K562 (cell line): ENCODE results near the gene TP73.

Experiments
- GATA2 ChIP-seq: sonication (generic); formaldehyde crosslinking; IDR thresholded peaks from 2 replicates; pipeline ENCODE4 v1.4.0; 2020; ENCODE audit warnings: mild to moderate bottlenecking, missing genetic modification reagents
- NR1H2 ChIP-seq: sonication (generic); formaldehyde crosslinking; IDR thresholded peaks from 2 replicates; pipeline ENCODE4 v1.4.0; 2020; ENCODE audit warnings: mild to moderate bottlenecking, missing genetic modification reagents
- TF ChIP-seq, protein P1 (sequence below), 3 experiments: IDR thresholded peaks in 2 of 3; conservative IDR thresholded peaks in 1 of 3; 2 replicates each; pipeline ENCODE4 v1.5.1; 2011 to 2012; ENCODE audit warnings: low read length in 3 of 3, mild to moderate bottlenecking in 3 of 3, control low read depth in 2 of 3, improper control_type of control experiment in 1 of 3, inconsistent platforms in 1 of 3, low read depth in 1 of 3, mixed read lengths in 1 of 3, moderate library complexity in 1 of 3; ENCODE audit not compliant: insufficient read depth in 2 of 3

DNA sequence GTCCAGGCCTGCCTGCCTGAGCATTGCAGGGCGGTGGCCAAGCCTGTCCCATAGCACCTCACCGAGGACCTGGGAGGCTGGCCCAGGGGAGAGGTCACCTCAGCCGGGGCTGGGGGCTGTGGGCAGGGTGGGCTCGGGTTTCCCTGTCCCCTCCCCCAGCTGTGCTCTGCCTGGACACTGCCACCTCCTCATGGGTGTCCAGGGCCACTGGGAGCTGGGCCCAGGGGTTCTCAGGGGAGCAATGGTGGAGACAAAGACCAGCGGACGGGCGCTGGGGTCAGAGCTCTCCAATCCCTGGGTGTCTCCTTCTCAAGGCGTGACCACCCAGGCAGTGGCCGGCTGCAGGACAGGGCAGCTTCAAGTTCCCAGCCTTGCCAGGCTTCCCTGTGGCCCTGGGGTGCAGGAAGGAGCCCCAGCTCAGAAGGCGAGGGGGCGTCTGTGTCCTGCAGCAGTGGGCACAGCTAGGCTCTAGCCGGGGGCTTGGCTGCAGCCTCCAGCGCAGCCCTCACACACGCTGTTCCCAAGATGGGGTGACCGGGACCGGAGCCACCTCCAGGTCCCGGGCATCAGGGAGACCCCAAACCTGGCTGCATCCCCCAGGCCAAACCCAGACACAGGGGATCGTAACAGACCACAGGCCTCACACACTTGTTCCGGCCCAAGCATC, 29.0 kb downstream of the TP73 start:
- no peak for TF ChIP-seq GATA2 (CRISPR knock-in tag)
- TF ChIP-seq NR1H2 (CRISPR knock-in tag), result no peak
- TF ChIP-seq, protein P1, sequence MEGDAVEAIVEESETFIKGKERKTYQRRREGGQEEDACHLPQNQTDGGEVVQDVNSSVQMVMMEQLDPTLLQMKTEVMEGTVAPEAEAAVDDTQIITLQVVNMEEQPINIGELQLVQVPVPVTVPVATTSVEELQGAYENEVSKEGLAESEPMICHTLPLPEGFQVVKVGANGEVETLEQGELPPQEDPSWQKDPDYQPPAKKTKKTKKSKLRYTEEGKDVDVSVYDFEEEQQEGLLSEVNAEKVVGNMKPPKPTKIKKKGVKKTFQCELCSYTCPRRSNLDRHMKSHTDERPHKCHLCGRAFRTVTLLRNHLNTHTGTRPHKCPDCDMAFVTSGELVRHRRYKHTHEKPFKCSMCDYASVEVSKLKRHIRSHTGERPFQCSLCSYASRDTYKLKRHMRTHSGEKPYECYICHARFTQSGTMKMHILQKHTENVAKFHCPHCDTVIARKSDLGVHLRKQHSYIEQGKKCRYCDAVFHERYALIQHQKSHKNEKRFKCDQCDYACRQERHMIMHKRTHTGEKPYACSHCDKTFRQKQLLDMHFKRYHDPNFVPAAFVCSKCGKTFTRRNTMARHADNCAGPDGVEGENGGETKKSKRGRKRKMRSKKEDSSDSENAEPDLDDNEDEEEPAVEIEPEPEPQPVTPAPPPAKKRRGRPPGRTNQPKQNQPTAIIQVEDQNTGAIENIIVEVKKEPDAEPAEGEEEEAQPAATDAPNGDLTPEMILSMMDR (IDR thresholded peaks at IDR 0.05 in 2 of 3, conservative IDR thresholded peaks at IDR 0.05 in 1 of 3; ENCODE audit: insufficient read depth in 2 of 3, low read depth in 1 of 3, low read length in 3 of 3), result no peak
